GM13976 (cell line): Measurements from ENCODE around the gene CDC34.

ENCODE experiments used
- DNase-seq: peaks from one replicate; pipeline ENCODE4 v3.0.0; 2012; ENCODE audit warnings: low spot score
- in situ Hi-C: fragments of 300-500 bp; cut with MboI; formaldehyde crosslinking; loops from one replicate; pipeline ENCODE4 v1.12.0; 2022; ENCODE audit warnings: low sequenced_read_pairs, mixed read lengths, inconsistent platforms; ENCODE audit not compliant: unreplicated experiment
- TF ChIP-seq, protein P1 (sequence below): IDR thresholded peaks from 2 replicates; pipeline ENCODE4 v1.5.1; 2012; ENCODE audit warnings: borderline replicate concordance, mild to moderate bottlenecking; ENCODE audit not compliant: insufficient read depth; ENCODE audit errors: extremely low read depth, missing control alignments, control extremely low read depth

CDC34 gene

DNA sequence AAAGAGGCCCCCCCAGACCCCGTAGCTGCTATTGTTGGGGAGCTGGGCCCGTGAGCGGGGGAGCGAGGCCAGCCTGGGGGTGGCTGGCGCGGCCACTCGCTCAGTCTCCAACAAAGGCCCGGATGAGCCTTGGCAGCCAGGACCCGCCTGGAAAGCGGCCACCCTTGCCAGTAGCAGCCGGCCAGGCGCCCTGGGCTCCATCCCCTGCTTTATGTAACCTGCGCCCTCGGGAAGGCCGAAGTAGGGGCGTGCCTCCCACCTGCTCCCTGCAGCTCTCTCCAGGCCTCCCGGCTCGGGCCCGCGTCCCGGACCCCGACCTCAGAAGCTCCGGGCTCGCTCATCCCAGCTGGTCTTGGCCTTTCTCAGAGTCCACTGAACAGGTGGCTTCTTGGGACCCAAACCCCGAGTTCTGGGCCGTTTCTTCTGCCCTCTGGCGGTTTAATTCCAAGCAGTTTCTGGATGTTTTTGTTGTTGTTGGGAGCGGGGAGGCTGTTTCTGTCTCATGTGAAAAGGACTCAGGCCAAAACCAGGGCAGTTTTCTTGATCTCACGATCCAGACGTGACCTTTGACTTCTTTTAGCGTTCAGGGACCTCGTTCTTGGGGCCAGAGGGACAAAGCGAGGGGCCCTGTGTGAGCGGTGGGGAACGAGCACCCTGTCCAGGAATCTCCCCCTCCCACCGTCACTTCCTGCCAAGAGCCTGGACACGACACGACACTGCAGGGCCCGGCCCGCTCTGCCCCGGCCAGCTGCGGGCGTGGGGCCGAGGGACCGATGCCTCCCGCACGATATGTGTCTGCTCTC, 1.2 kb downstream of the CDC34 start:
- TF ChIP-seq, protein P1, sequence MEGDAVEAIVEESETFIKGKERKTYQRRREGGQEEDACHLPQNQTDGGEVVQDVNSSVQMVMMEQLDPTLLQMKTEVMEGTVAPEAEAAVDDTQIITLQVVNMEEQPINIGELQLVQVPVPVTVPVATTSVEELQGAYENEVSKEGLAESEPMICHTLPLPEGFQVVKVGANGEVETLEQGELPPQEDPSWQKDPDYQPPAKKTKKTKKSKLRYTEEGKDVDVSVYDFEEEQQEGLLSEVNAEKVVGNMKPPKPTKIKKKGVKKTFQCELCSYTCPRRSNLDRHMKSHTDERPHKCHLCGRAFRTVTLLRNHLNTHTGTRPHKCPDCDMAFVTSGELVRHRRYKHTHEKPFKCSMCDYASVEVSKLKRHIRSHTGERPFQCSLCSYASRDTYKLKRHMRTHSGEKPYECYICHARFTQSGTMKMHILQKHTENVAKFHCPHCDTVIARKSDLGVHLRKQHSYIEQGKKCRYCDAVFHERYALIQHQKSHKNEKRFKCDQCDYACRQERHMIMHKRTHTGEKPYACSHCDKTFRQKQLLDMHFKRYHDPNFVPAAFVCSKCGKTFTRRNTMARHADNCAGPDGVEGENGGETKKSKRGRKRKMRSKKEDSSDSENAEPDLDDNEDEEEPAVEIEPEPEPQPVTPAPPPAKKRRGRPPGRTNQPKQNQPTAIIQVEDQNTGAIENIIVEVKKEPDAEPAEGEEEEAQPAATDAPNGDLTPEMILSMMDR, result no peak
- peak; percentile 68 for DNase-seq
- in situ Hi-C loops, result no loop called here

DNA sequence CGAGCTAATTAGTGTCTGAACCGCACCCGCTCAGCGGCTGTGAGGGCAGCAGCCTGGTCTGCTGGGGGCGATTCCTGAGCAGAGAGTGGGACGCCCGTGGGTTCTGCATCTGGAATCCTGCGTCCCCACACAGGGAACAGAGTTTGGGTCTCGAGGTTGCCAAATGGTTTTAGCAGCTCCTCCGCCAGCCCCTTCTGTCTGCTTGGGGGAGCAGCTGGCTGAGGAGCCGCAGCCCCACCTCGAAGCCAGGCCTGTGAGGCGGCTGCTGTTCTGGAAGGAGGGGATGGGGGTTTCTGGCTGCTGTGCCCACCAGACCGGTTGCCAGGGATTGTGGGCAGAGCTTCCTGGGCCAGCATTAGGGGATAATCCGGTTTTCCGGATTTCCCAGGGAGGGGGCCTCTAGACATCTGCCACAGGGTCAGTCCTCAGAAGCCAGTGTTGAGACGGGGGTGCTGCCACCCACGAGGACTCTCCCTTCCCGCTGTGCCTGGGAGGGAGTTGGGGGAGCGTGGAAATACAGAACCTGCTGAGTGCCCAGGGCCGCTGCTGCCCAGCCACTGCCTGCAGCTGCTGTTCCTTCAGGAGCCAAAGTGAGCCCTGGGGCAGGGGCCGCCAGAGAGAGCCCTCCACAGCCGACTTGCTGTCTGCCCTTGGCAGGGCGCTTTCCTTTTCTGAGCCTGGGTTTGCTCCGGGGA, 2.0 kb downstream of the CDC34 start:
- in situ Hi-C loops, result no loop called here
- DNase-seq, result no peak
- TF ChIP-seq, protein P1, result no peak

DNA sequence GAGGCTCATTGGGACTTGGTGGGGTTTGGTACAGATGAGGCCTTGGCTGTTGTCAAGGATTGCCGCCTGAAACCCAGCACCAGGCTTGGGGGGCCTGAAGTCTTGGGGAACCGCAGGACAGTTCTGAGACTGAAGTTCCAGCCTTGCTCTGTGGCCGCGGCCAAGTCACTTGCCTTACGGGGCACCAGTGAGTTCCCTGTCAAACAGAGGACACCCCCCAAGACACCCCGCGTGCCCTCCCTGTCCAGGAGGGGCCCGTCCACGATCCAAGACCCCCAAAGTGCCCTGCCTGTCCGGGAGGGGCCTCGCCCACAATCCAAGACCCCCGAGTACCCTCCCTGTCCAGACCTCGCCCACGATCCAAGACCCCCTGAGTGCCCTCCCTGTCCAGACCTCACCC, 2.5 kb downstream of the CDC34 start:
- TF ChIP-seq, protein P1, result no peak
- DNase-seq, result no peak
- in situ Hi-C loops, result no loop called here

DNA sequence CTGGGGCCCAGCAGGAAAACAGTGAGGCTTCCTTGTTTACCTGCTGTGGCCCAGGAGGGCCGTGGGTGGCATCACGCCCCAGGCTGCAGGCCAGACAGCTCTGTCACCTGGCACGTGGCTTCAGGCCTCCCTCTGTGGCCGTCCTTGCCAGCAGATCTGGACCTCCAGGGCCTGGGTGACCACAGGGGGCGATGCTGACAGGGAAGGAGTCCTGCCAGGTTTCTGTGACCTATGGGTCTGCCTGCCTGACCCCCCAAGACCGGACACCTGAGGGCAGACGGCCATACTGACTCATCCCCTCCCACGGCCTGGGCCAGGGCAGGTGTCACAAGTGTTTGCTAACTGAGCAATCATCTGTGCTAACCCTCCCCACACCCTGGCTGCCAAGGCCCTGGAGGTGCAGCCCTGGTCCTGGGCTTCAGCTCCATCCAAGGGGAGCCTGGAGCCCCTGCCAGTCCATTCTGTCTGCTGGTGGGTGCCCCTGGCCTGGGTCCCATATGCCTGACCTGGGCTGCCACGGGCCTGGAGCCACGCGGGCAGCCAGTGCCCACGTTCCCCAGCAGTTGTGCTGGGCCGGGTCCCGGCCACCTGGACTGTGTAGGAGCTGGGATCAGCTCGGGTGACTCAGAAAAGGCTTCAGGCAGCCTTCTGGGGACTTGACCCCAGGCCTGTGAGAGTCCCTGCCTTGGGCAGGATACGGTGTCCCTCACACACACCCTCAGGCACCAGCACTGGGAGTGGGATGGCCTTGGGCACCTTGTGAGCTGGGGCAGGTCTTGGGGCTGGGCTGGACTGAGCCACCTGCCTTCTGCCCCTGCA, 3.7 kb downstream of the CDC34 start:
- in situ Hi-C loops, result no loop called here
- TF ChIP-seq, protein P1, result no peak
- DNase-seq, result peak; percentile 49

DNA sequence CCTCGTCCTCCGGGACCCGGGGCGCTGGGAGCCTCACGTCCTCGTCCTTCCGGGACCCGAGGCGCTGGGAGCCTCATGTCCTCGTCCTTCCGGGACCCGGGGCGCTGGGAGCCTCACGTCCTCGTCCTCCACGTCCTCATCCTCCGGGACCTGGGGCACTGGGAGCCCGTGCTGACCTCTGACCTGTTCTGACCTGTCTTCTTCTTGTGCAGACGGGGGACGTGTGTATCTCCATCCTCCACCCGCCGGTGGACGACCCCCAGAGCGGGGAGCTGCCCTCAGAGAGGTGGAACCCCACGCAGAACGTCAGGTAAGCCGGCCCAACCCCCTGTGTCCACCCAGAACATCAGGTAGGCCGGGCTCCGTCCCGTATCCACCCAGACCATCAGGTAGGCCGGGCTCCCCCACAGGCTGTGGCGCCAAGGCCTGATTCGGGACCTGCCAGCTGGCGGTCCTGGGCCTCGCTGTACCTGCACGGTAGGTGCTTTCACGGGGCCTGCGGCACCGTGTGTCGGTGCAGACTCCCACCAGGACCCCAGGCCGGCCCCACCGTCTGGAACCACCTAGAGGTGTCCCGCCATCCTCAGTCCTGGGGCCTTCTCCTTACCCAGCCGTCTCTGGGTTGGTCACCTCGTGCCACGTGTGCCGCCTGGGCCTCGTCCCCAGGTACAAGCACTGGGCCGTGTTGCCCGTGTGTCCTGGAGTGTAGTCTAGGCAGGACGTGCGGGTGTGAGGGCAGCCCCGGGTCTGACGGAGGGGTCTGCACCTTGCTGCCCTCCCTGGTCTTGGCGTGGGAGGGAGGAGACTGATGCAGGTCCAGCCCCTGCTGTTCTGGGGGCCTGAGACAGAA, 4.7 kb downstream of the CDC34 start:
- TF ChIP-seq, protein P1, result no peak
- in situ Hi-C loops, result no loop called here
- no peak for DNase-seq
